Measurements from ENCODE around the gene HPGD.

Gene HPGD

DNA sequence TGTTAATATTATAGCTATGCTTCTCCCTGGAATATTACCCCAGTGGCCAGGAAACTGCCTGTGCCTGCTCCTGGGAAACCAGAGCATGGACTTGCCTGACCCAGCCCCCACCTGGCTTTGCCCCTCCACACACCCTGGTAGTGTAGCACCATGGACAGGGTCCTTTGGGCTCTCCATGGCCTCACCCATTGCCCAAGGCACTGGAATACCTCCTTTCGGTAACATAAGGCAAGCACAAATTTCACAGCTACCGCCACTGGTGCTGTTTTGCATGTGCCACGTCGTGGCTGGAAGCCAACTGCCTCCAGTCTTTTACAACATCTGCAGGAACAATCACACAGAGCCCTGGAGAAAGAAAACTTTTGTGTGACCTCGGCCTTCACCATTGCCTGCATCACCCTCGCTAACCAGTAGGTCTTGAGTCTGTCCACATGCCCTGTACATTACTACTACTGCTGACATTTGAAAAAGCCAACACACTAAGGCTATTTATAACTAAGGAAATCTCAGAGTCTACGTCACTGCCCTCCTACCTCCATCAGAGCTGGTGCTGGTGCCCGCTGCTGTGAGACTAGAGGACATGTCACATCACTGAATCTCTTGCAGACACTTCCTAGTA is 47.7 kb downstream of the HPGD start:
- no peak for DNase-seq (ENCODE audit: low read depth)

DNA sequence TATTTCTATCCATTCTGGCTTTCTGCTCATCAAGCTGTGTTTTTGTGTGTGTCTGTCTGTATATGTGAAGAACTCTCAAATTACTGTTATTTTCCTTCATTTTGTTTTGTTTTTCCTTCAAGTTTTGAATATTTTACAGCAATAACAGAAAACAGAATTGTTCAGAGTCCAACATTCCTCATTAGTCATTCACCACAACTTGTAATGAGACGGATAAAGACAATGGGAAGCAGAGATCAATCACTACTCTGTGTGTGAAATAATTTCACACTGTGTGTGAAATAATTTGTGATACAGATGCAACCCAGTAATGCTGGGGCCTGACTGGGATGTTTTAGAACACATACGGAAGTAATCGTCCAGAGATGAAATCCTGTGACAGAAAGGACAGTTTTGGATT is 55.2 kb downstream of the HPGD start:
- DNase-seq (ENCODE audit: low read depth), result no peak

- no peak for DNase-seq (ENCODE audit: low read depth)
These were observed 57.3 kb downstream of the HPGD start for GRCh38 chr4:174464949-174465348.

DNA sequence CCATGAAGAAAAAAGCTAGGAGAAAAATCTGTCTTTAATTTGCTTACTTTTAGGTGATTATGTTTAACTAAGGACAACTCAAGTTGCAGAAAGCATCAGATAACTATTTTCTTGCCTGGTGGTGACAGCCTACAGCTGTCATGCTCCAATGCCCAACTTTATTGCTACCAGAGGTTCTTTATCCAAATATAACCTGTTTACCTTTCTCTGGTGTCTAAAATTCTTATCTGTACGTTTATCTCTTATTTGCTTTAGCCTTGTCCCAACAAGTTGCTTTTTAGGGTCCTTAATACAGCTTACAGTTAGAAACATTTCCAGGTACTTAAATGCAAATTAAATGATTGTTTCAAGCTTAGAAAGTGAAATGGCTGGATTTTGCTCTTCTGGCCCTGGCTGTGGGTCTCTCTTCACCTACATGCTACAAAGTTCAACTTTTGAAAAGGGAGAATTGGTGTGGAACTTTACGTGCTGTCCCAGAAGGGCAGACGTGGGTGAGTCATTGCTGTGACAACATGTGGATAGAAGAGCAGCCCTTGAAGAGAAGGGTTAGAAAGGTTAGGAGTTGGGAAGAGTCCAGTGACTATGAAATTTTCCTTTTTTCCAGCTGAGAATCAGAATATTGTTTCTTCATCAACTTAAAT is 60.7 kb downstream of the HPGD start:
- DNase-seq (ENCODE audit: low read depth), result no peak

DNA sequence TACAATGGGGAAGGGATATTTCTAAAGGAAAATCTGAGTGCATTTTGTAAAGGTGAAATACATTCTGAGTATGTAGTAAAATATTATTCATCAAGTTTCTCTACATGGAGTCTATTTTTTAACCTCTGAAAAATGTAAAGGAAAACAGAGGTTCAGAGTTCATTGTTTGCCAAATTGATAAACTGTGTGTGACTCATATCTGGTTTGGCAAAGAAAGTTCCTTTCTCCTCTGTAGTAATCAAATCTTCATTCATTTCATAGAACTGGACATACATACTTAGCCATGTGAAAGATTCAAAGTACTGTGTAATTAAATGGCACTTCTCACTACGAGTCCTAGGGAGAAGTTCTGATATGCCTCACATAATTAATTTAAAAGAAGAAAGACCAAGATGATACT is 61.6 kb downstream of the HPGD start:
- no peak for DNase-seq (ENCODE audit: low read depth)

DNA sequence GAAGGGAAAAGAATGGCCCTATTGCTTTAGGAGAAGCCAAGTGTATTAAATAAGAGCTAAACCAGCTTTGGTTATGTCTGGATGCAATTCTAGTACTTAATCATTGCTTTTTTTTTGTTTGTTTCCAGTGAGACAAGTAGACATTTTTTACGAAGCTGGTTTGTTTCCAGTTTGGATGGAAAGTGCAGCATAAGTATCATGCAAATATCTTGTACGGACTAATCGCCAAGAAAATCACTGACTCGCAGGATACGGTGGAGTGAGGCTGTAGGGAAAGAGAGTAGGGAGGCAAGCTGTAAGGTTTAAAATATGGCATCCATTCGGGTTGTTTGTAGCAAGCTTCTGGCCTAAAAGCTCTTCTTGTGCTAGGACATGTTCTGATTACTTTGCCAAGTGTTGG is 64.8 kb downstream of the HPGD start:
- no peak for DNase-seq (ENCODE audit: low read depth)

DNA sequence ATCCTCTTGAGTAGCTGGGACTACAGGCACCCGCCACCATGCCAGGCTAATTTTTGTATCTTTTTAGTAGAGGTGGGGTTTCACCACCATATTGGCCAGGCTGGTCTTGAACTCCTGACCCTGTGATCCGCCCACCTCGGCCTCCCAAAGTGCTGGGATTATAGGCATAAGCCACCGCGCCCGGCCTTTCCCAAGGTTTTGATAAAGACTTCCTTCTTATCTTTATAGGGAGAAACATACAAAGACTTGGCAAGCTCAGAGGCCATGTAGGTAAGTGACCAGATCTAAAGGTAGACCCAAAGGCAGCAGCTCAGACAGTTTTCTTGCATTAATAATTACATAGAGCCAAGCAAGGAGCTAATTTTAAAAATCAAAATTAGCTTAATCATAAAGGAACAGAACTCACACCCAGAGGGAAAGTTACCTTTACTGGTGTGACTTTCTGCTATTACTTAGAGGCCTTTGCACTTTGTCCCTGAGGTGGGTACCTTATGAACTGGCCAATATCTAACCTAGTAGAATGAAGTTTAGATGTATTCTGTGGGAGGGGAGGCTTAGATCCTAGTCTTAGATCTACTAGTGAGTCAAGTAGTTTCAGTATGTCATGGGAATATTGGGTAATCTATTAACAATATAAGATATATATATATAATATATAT is 67.3 kb downstream of the HPGD start:
- DNase-seq (ENCODE audit: low read depth), result no peak

GRCh38 chr4:174451718-174452296 is 70.5 kb downstream of the HPGD start:
- DNase-seq (ENCODE audit: low read depth), result no peak

- no peak for DNase-seq (ENCODE audit: low read depth)
These were observed 71.5 kb downstream of the HPGD start for GRCh38 chr4:174450786-174451125.

DNA sequence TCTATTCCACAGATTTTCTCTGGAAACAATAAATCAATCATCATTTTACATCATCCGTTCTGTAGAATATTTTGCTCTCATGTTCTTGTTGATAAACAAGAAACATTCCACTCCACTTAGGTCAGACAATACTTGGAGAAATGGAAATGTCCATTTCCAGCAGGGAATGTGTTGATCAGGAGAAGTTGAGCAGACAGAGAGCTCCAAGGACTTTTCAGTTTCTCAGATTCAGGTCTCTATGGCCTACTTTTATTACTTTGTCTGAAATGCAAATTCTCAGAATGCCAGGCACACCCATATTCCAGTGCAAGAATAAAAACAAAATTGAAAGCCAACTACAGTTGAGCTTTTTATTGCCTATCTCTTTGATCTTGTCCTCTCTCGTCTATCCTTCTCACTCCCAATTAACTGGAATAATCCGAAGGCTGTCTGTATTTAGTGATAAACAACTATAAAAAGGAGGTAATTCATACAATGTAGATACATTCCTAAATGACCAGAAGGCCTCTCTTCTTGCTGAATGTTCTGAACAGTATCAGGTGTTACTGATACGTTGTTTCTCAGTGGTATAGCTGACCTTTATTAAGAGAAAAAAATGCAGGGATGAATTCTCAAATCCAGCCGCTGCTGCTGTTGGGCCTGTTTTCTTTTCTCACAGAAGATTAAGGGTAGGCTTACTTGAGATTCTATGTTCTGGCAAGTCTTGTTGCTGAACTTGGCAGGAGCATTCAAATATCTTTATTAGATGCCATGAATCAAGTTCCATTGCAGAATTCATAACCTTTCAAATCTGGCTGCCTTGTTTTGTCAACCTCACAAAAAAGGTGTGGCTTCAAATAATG is 72.1 kb downstream of the HPGD start:
- DNase-seq (ENCODE audit: low read depth), result no peak

GRCh38 chr4:174449152-174449551 is 73.1 kb downstream of the HPGD start:
- DNase-seq (ENCODE audit: low read depth), result no peak

- DNase-seq (ENCODE audit: low read depth), result no peak
These were observed 77.9 kb downstream of the HPGD start for GRCh38 chr4:174444390-174444789.
